WI38 (cell line): ENCODE data around the gene NRK.

ENCODE experiments used
- H3K4me3 ChIP-seq: 2 replicates; pipeline ENCODE4 v1.5.1; 2011; ENCODE audit warnings: low read depth, mild to moderate bottlenecking, control low read depth, low read length
- CTCF ChIP-seq: IDR thresholded peaks from 2 replicates; pipeline ENCODE4 v1.5.1; 2012; ENCODE audit warnings: low read depth, mild to moderate bottlenecking, control low read depth, low read length

NRK gene

GRCh38 chrX:105869701-105870100, 47.4 kb downstream of the NRK start:
- H3K4me3 ChIP-seq: no peak overlapping the region
- TF ChIP-seq CTCF: no peak

- TF ChIP-seq CTCF: no peak
- no peak overlapping the region for H3K4me3 ChIP-seq
Observed at GRCh38 chrX:105870445-105870844, 48.1 kb downstream of the NRK start.

- no peak for TF ChIP-seq CTCF
- no peak overlapping the region for H3K4me3 ChIP-seq
Observed at GRCh38 chrX:105872941-105873340, 50.6 kb downstream of the NRK start.

GRCh38 chrX:105874790-105875189, 52.5 kb downstream of the NRK start:
- no peak for TF ChIP-seq CTCF
- H3K4me3 ChIP-seq: no peak overlapping the region

- no peak for TF ChIP-seq CTCF
- H3K4me3 ChIP-seq: no peak overlapping the region
Observed at GRCh38 chrX:105876658-105877057, 54.3 kb downstream of the NRK start.

GRCh38 chrX:105880491-105880890, 58.2 kb downstream of the NRK start:
- TF ChIP-seq CTCF: no peak

GRCh38 chrX:105882581-105883275, 60.4 kb downstream of the NRK start:
- no peak overlapping the region for H3K4me3 ChIP-seq
- TF ChIP-seq CTCF: no peak

More at GRCh38 chrX:105880491-105880890, 58.2 kb downstream of the NRK start:
- no peak overlapping the region for H3K4me3 ChIP-seq
